Measurements from ENCODE around the gene PHF21A. TPM values are rescaled to one million over a fixed set of nuclear protein-coding genes. Genes with fewer than 3 reads are reported as not detected.

PHF21A gene
- total and polyA plus RNA-seq, 2 donors, result 15.2 to 25.9 TPM

DNA sequence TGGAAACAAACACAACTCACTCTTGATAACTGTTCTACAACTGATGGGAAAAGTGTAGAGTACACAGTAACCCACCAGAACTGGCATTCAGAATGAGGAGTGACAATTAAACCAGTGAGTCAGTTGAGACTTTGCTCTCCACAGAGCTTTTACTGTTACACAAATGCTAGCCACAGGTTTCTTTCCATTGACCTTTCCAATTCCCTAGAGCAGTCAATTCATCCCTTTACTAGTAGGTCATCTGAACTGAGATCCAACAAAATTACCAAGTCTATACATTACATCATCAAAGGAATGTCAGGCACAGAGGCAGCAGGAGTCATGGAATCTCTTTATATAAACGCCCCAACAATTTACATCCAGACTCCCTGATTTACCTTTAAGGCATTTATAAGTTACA is 65.9 kb downstream of the PHF21A start:
- Histone ChIP-seq H3K27me3 (ENCODE audit: control insufficient read depth in 2 of 2, insufficient read depth in 1 of 2, low read length in 1 of 2) (no peaks in the 10 kb centered on the region), H3K36me3 (ENCODE audit: control insufficient read depth in 2 of 2, insufficient read depth in 2 of 2, low read length in 1 of 2) (peaks cover 0 to under 1% of the 10 kb centered on the region in 2 donors), H3K4me1 (ENCODE audit: control insufficient read depth in 2 of 2, insufficient read depth in 2 of 2, low read length in 2 of 2) (no peaks in the 10 kb centered on the region), H3K4me3 (ENCODE audit: low read length in 2 of 2) (no peak overlapping the region), H3K9me3 (ENCODE audit: control insufficient read depth in 2 of 2, insufficient read depth in 1 of 2, low read length in 1 of 2) (no peaks in the 10 kb centered on the region), H3K27ac (ENCODE audit: low read depth in 1 of 2, low read length in 1 of 2) (no peak overlapping the region)
- 97% methylated on average over 1 of the region's 1 CpG for WGBS
- DNase-seq (ENCODE audit: low read depth in 6 of 9, low spot score in 9 of 9), result no peak

DNA sequence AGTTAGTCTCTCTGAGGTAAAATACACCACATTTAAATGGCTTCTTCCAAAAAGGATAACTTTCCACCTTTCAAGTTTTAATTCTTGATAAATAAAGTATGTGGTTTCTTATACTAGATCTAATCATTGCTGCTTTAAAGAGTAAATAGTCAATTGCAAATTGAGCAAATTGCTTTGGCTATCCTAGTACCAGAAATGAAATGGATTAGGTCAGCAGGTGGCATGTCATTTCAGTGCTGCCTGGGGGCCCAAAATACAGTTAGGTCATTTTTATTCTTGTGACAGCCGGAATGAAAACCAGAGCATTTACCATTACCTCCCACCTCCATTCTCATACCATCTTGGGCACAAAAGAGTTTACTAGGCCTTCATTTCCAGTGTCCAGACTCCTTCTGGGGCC is 70.2 kb downstream of the PHF21A start:
- Histone ChIP-seq H3K27ac (ENCODE audit: low read depth in 1 of 2, low read length in 1 of 2) (no peak overlapping the region), H3K27me3 (ENCODE audit: control insufficient read depth in 2 of 2, insufficient read depth in 1 of 2, low read length in 1 of 2) (no peaks in the 10 kb centered on the region), H3K36me3 (ENCODE audit: control insufficient read depth in 2 of 2, insufficient read depth in 2 of 2, low read length in 1 of 2) (peaks cover 3 to 4% of the 10 kb centered on the region in 2 donors), H3K9me3 (ENCODE audit: control insufficient read depth in 2 of 2, insufficient read depth in 1 of 2, low read length in 1 of 2) (no peaks in the 10 kb centered on the region), H3K4me3 (ENCODE audit: low read length in 2 of 2) (no peak overlapping the region), H3K4me1 (ENCODE audit: control insufficient read depth in 2 of 2, insufficient read depth in 2 of 2, low read length in 2 of 2) (no peaks in the 10 kb centered on the region)
- WGBS, result 98% methylated on average over 1 of the region's 1 CpG
- DNase-seq (ENCODE audit: low read depth in 6 of 9, low spot score in 9 of 9), result no peak

DNA sequence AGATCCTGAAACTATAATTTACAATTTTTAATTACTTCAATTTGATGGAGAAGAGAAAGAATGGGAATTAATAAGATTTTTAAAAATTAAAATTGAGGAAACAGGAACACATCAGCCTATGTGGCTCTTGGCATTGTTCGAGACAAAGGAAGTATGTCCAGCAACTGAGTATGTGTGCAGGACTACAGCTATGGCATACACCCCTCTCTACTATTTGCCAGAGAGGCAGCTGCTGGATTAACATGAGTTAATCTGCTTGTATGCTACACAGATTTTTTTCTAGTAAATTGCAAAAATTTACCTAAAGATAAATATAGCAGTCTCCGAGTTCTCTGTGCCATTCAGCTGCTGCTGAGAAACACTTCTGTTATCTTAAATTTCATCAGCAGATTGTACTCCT is 70.6 kb downstream of the PHF21A start:
- H3K9me3 ChIP-seq (ENCODE audit: control insufficient read depth in 2 of 2, insufficient read depth in 1 of 2, low read length in 1 of 2), result no peaks in the 10 kb centered on the region
- H3K4me3 ChIP-seq (ENCODE audit: low read length in 2 of 2), result no peak overlapping the region
- H3K27me3 ChIP-seq (ENCODE audit: control insufficient read depth in 2 of 2, insufficient read depth in 1 of 2, low read length in 1 of 2), result no peaks in the 10 kb centered on the region
- no peak overlapping the region for H3K27ac ChIP-seq (ENCODE audit: low read depth in 1 of 2, low read length in 1 of 2)
- no peaks in the 10 kb centered on the region for H3K4me1 ChIP-seq (ENCODE audit: control insufficient read depth in 2 of 2, insufficient read depth in 2 of 2, low read length in 2 of 2)
- no peak for DNase-seq (ENCODE audit: low read depth in 6 of 9, low spot score in 9 of 9)
- peaks cover 3 to 4% of the 10 kb centered on the region in 2 donors for H3K36me3 ChIP-seq (ENCODE audit: control insufficient read depth in 2 of 2, insufficient read depth in 2 of 2, low read length in 1 of 2)
- WGBS, result 89% methylated on average over 2 of the region's 2 CpGs

DNA sequence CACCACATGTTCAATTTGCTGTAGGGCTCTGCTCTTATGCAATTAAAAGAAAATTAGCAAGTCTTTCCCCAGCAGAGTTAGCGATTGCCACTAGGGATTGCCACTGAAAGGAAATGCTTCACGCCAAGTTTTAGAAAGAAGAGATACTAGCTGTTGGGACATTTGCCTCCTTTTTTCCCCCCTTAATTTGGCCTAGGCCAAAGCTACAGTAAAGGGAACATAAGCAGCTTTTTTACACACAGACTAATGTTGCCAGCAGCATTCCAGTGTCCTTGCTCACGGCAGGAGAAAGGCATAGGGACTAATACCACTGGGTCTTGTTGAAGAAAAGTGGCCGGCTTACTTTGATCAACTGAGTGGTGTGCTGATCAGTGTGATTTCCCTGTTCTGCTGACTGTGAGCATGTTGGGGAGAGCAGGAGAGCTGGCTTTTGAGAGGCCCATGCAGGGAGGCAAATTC is 71.2 kb downstream of the PHF21A start:
- DNase-seq (ENCODE audit: low read depth in 6 of 9, low spot score in 9 of 9), result no peak
- H3K27ac ChIP-seq (ENCODE audit: low read depth in 1 of 2, low read length in 1 of 2), result no peak overlapping the region
- no peak overlapping the region for H3K4me3 ChIP-seq (ENCODE audit: low read length in 2 of 2)
- no peaks in the 10 kb centered on the region for H3K4me1 ChIP-seq (ENCODE audit: control insufficient read depth in 2 of 2, insufficient read depth in 2 of 2, low read length in 2 of 2)
- H3K36me3 ChIP-seq (ENCODE audit: control insufficient read depth in 2 of 2, insufficient read depth in 2 of 2, low read length in 1 of 2), result peaks cover 3 to 4% of the 10 kb centered on the region in 2 donors
- 91% methylated on average over 4 of the region's 4 CpGs for WGBS
- no peaks in the 10 kb centered on the region for H3K9me3 ChIP-seq (ENCODE audit: control insufficient read depth in 2 of 2, insufficient read depth in 1 of 2, low read length in 1 of 2)
- H3K27me3 ChIP-seq (ENCODE audit: control insufficient read depth in 2 of 2, insufficient read depth in 1 of 2, low read length in 1 of 2), result no peaks in the 10 kb centered on the region

DNA sequence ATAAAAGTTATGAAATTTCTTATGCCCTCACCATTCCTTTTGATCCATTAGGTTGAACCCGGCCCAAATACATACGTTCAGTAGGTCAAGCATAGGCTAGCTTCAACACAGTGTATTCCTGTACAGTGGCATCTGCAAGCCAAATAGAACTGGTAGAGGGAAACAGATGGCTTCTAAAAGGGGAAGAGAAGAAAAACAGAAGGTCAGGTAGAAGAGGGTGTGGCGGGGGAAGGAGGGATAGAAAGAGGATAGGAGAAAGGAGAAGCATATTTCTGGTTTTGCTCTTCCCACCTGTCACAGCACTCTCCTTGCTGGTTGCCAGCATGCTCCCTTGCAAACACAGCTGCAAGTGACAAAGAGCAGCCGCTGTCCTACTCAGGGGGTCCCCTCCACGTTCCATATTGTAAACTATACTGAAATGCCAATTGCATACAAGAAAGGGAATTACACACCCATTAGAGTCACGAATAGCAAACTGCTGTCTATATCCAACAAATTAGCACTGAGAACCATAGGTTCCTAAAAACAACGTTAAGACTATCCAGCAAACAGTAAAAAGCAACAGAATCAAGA is 71.8 kb downstream of the PHF21A start:
- H3K27ac ChIP-seq (ENCODE audit: low read depth in 1 of 2, low read length in 1 of 2), result no peak overlapping the region
- no peaks in the 10 kb centered on the region for H3K9me3 ChIP-seq (ENCODE audit: control insufficient read depth in 2 of 2, insufficient read depth in 1 of 2, low read length in 1 of 2)
- 85% methylated on average over 7 of the region's 7 CpGs for WGBS
- peaks cover 3 to 4% of the 10 kb centered on the region in 2 donors for H3K36me3 ChIP-seq (ENCODE audit: control insufficient read depth in 2 of 2, insufficient read depth in 2 of 2, low read length in 1 of 2)
- no peaks in the 10 kb centered on the region for H3K4me1 ChIP-seq (ENCODE audit: control insufficient read depth in 2 of 2, insufficient read depth in 2 of 2, low read length in 2 of 2)
- no peak overlapping the region for H3K4me3 ChIP-seq (ENCODE audit: low read length in 2 of 2)
- no peak for DNase-seq (ENCODE audit: low read depth in 6 of 9, low spot score in 9 of 9)
- no peaks in the 10 kb centered on the region for H3K27me3 ChIP-seq (ENCODE audit: control insufficient read depth in 2 of 2, insufficient read depth in 1 of 2, low read length in 1 of 2)

DNA sequence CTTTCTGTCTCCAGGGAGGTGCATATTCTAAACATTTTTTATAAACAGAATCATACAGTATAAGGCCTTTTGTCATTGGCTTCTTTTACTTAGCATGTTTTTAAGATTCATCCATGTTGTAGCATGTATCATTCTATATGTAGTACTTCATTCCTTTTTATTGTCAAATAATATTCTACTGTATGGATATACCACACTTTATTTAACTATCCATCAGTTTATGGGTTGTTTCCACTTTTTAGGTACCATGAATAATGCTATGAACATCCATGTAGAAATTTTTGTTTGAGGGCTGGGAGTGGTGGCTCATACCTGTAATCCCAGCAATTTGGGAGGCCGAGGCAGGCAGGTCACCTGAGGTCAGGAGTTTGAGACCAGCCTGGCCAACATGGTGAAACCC is 73.1 kb downstream of the PHF21A start:
- Histone ChIP-seq H3K36me3 (ENCODE audit: control insufficient read depth in 2 of 2, insufficient read depth in 2 of 2, low read length in 1 of 2) (peaks cover 3 to 4% of the 10 kb centered on the region in 2 donors), H3K4me3 (ENCODE audit: low read length in 2 of 2) (no peak overlapping the region), H3K9me3 (ENCODE audit: control insufficient read depth in 2 of 2, insufficient read depth in 1 of 2, low read length in 1 of 2) (no peaks in the 10 kb centered on the region), H3K4me1 (ENCODE audit: control insufficient read depth in 2 of 2, insufficient read depth in 2 of 2, low read length in 2 of 2) (no peaks in the 10 kb centered on the region), H3K27me3 (ENCODE audit: control insufficient read depth in 2 of 2, insufficient read depth in 1 of 2, low read length in 1 of 2) (no peaks in the 10 kb centered on the region), H3K27ac (ENCODE audit: low read depth in 1 of 2, low read length in 1 of 2) (no peak overlapping the region)
- WGBS, result 100% methylated on average over 1 of the region's 1 CpG
- DNase-seq (ENCODE audit: low read depth in 6 of 9, low spot score in 9 of 9), result no peak

DNA sequence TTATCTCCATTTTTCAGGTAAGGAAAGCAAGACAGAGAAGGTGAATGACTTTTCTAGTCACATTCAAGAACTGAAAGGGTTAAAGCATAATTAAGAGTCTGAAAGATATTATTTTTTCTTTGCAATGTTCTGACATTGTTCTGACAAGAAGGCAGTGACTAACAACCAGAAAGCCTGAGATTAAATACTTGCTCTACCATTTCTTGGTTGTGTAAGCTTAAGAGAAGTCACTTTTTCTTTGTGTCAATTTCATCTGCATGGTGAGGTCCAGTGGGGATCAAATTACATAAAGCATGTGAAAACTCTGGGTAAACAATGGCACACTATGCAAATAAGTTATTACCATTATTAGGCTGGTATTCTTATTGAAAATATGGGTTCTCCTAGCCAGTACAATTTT is 73.7 kb downstream of the PHF21A start:
- peaks cover 3 to 4% of the 10 kb centered on the region in 2 donors for H3K36me3 ChIP-seq (ENCODE audit: control insufficient read depth in 2 of 2, insufficient read depth in 2 of 2, low read length in 1 of 2)
- no peaks in the 10 kb centered on the region for H3K9me3 ChIP-seq (ENCODE audit: control insufficient read depth in 2 of 2, insufficient read depth in 1 of 2, low read length in 1 of 2)
- H3K27me3 ChIP-seq (ENCODE audit: control insufficient read depth in 2 of 2, insufficient read depth in 1 of 2, low read length in 1 of 2), result no peaks in the 10 kb centered on the region
- no peak overlapping the region for H3K4me3 ChIP-seq (ENCODE audit: low read length in 2 of 2)
- H3K27ac ChIP-seq (ENCODE audit: low read depth in 1 of 2, low read length in 1 of 2), result no peak overlapping the region
- DNase-seq (ENCODE audit: low read depth in 6 of 9, low spot score in 9 of 9), result no peak
- H3K4me1 ChIP-seq (ENCODE audit: control insufficient read depth in 2 of 2, insufficient read depth in 2 of 2, low read length in 2 of 2), result no peaks in the 10 kb centered on the region

DNA sequence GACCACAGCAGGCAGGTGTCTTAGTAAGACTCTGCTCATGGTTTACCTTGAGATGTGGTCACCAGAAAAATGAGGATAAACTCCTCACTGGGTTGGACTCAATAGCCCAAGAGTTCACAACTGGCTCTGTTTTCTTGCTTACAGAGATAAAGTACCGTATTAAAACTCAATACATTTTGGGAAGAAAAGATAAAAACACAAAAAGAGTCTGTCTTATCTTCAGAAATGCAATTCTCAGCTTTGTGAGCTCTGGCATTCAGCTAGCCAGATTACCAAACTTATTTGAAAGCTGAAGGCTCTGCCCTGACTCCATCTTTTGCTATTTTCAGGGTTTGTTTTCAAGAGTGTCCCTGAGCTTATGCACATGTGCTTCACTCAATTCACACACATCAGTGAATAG is 75.4 kb downstream of the PHF21A start:
- H3K36me3 ChIP-seq (ENCODE audit: control insufficient read depth in 2 of 2, insufficient read depth in 2 of 2, low read length in 1 of 2), result peaks cover 3 to 4% of the 10 kb centered on the region in 2 donors
- no peak overlapping the region for H3K4me3 ChIP-seq (ENCODE audit: low read length in 2 of 2)
- no peaks in the 10 kb centered on the region for H3K9me3 ChIP-seq (ENCODE audit: control insufficient read depth in 2 of 2, insufficient read depth in 1 of 2, low read length in 1 of 2)
- no peak for DNase-seq (ENCODE audit: low read depth in 6 of 9, low spot score in 9 of 9)
- H3K27ac ChIP-seq (ENCODE audit: low read depth in 1 of 2, low read length in 1 of 2), result no peak overlapping the region
- no peaks in the 10 kb centered on the region for H3K4me1 ChIP-seq (ENCODE audit: control insufficient read depth in 2 of 2, insufficient read depth in 2 of 2, low read length in 2 of 2)
- no peaks in the 10 kb centered on the region for H3K27me3 ChIP-seq (ENCODE audit: control insufficient read depth in 2 of 2, insufficient read depth in 1 of 2, low read length in 1 of 2)
- WGBS, result 97% methylated on average over 1 of the region's 1 CpG

DNA sequence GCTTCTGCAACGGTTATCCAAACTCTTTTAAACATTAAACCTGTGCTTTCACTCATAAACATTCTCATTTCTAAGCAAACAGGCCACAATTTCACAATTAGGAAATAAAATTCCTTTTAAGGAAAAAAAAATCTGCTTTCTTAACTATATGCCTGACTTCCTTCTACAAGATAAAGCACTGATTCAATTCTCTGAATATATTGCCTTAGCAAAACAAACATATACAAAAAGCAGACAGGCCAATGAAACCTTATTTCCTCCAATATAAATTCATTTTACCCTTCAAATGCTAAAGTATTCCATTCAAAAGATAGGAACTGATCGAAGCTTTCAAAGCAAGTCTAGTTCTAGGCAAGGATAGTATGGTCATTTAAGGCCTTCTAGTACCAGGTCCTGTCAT is 76.7 kb downstream of the PHF21A start:
- DNase-seq (ENCODE audit: low read depth in 6 of 9, low spot score in 9 of 9), result no peak
- Histone ChIP-seq H3K36me3 (ENCODE audit: control insufficient read depth in 2 of 2, insufficient read depth in 2 of 2, low read length in 1 of 2) (peaks cover 0 to 3% of the 10 kb centered on the region in 2 donors), H3K27me3 (ENCODE audit: control insufficient read depth in 2 of 2, insufficient read depth in 1 of 2, low read length in 1 of 2) (no peaks in the 10 kb centered on the region), H3K4me1 (ENCODE audit: control insufficient read depth in 2 of 2, insufficient read depth in 2 of 2, low read length in 2 of 2) (no peaks in the 10 kb centered on the region), H3K9me3 (ENCODE audit: control insufficient read depth in 2 of 2, insufficient read depth in 1 of 2, low read length in 1 of 2) (no peaks in the 10 kb centered on the region), H3K27ac (ENCODE audit: low read depth in 1 of 2, low read length in 1 of 2) (no peak overlapping the region), H3K4me3 (ENCODE audit: low read length in 2 of 2) (no peak overlapping the region)
- 97% methylated on average over 2 of the region's 2 CpGs for WGBS

DNA sequence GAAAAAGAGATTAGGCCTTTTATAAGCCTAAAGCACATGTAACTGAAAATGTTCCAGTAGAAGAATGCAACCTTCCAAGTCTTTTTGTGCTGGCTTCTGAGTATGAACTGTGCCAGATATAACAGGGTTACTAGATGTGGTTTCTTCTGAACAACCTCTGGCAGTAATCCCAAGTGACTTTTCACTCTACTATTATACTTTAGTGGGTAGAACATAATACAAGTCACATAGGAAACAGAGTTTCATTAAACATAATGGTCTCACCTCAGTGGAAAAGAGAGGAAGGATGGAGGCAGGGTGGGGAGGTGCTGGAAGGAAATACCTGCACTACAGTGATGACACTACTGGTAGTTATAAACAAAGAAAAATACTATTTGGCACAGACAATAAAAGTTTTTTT is 81.3 kb downstream of the PHF21A start:
- Histone ChIP-seq H3K36me3 (ENCODE audit: control insufficient read depth in 2 of 2, insufficient read depth in 2 of 2, low read length in 1 of 2) (no peaks in the 10 kb centered on the region), H3K27ac (ENCODE audit: low read depth in 1 of 2, low read length in 1 of 2) (no peak overlapping the region), H3K4me1 (ENCODE audit: control insufficient read depth in 2 of 2, insufficient read depth in 2 of 2, low read length in 2 of 2) (no peaks in the 10 kb centered on the region), H3K4me3 (ENCODE audit: low read length in 2 of 2) (no peak overlapping the region), H3K27me3 (ENCODE audit: control insufficient read depth in 2 of 2, insufficient read depth in 1 of 2, low read length in 1 of 2) (no peaks in the 10 kb centered on the region), H3K9me3 (ENCODE audit: control insufficient read depth in 2 of 2, insufficient read depth in 1 of 2, low read length in 1 of 2) (no peaks in the 10 kb centered on the region)
- no peak for DNase-seq (ENCODE audit: low read depth in 6 of 9, low spot score in 9 of 9)
